Measurements from ENCODE around the gene MYO7A.

DNA sequence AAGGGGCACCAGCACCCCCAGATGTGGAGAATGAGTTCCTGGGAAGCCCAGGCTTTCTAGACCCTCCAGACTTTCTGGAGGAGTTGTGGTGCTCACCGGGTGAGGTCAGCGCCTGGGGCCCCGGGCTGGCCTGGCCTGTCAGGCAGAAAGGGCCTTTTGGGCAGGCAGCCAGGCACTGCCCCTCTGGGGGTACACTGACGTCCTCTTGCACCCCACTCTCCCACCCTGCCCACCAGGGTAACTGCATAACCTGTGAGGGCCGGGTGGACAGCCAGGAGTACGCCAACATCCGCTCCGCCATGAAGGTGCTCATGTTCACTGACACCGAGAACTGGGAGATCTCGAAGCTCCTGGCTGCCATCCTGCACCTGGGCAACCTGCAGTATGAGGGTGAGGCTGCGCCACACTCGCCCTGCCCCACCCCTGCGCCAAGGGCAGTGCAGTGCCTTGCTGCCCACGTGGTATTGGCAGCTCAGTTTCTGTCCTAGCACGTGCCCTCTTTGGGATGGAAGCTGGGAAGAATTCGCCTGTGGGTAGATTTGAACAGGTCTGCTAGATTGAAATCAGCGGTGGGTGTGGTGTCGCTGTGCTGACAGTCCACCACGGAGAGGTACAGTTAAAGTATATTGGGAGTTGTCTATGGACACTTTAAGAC is 30.1 kb downstream of the MYO7A start:
- TF ChIP-seq, protein P1, sequence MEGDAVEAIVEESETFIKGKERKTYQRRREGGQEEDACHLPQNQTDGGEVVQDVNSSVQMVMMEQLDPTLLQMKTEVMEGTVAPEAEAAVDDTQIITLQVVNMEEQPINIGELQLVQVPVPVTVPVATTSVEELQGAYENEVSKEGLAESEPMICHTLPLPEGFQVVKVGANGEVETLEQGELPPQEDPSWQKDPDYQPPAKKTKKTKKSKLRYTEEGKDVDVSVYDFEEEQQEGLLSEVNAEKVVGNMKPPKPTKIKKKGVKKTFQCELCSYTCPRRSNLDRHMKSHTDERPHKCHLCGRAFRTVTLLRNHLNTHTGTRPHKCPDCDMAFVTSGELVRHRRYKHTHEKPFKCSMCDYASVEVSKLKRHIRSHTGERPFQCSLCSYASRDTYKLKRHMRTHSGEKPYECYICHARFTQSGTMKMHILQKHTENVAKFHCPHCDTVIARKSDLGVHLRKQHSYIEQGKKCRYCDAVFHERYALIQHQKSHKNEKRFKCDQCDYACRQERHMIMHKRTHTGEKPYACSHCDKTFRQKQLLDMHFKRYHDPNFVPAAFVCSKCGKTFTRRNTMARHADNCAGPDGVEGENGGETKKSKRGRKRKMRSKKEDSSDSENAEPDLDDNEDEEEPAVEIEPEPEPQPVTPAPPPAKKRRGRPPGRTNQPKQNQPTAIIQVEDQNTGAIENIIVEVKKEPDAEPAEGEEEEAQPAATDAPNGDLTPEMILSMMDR (IDR thresholded peaks at IDR 0.05): no peak
- TF ChIP-seq POLR2A (IDR thresholded peaks at IDR 0.05): no peak

Measured in body of pancreas (tissue), 4 donors.